Endodermal cell (in vitro differentiated cells): Measurements from ENCODE around the gene CSNK1A1L. TPM values are rescaled to one million over a fixed set of nuclear protein-coding genes. Genes with fewer than 3 reads are reported as not detected.

Experiments used
- DNase-seq: peaks from one replicate; pipeline ENCODE4 v3.0.0-alpha.2; 2017
- H3K27ac ChIP-seq: 2 replicates; pipeline ENCODE4 v1.5.1; 2013; ENCODE audit warnings: mild to moderate bottlenecking, low read depth, low read length, moderate library complexity
- H3K27me3 ChIP-seq: 2 replicates; pipeline ENCODE4 v1.6.1; 2013; ENCODE audit warnings: mild to moderate bottlenecking, low read length, moderate library complexity; ENCODE audit not compliant: insufficient read depth, control insufficient read depth, poor library complexity, severe bottlenecking
- H3K36me3 ChIP-seq: 2 replicates; pipeline ENCODE4 v1.7.0; 2013; ENCODE audit warnings: mild to moderate bottlenecking, low read length, moderate library complexity; ENCODE audit not compliant: control insufficient read depth, insufficient read depth
- H3K4me1 ChIP-seq: one replicate; pipeline ENCODE4 v1.7.0; 2013; ENCODE audit warnings: low read length; ENCODE audit not compliant: control insufficient read depth, insufficient read depth
- H3K4me3 ChIP-seq: 2 replicates; pipeline ENCODE4 v1.5.1; 2013; ENCODE audit warnings: mild to moderate bottlenecking, low read length, moderate library complexity
- H3K9ac ChIP-seq: 2 replicates; pipeline ENCODE4 v1.6.1; 2013; ENCODE audit warnings: mild to moderate bottlenecking, low read length, moderate library complexity; ENCODE audit not compliant: poor library complexity, severe bottlenecking; ENCODE audit errors: extremely low read depth
- H3K9me3 ChIP-seq: 2 replicates; pipeline ENCODE4 v1.6.1; 2013; ENCODE audit warnings: mild to moderate bottlenecking, low read length, moderate library complexity; ENCODE audit not compliant: control insufficient read depth
- H3K27ac Mint-ChIP-seq: 2 replicates; pipeline ENCODE4 v1.8.0; 2020; ENCODE audit warnings: mixed read lengths
- H3K27me3 Mint-ChIP-seq: 2 replicates; pipeline ENCODE4 v1.8.0; 2021; ENCODE audit warnings: mild to moderate bottlenecking, mixed read lengths; ENCODE audit not compliant: insufficient read depth
- H3K36me3 Mint-ChIP-seq: 2 replicates; pipeline ENCODE4 v1.8.0; 2020; ENCODE audit warnings: low read depth, mixed read lengths
- H3K4me1 Mint-ChIP-seq: 2 replicates; pipeline ENCODE4 v1.8.0; 2020; ENCODE audit warnings: mixed read lengths
- H3K4me3 Mint-ChIP-seq: 2 replicates; pipeline ENCODE4 v1.8.0; 2020; ENCODE audit warnings: mild to moderate bottlenecking, moderate library complexity, mixed read lengths
- H3K9me3 Mint-ChIP-seq: 2 replicates; pipeline ENCODE4 v1.8.0; 2020; ENCODE audit warnings: mild to moderate bottlenecking, mixed read lengths
- CTCF ChIP-seq: fragments of 200-600 bp; sonication (generic); conservative IDR thresholded peaks from 2 replicates; pipeline ENCODE4 v1.5.0; 2021; ENCODE audit warnings: antibody characterized with exemption, mild to moderate bottlenecking
- WGBS, 2 experiments: methylation state at CpG; one replicate each; pipeline versions ENCODE4 v1.1.5 to v1.1.7; 2013; ENCODE audit warnings: missing lambda C conversion rate in 2 of 2, mixed read lengths in 1 of 2; ENCODE audit not compliant: insufficient coverage in 1 of 2, insufficient read length in 1 of 2; 5-methylcytosine and 5-hydroxymethylcytosine counted together
- total RNA-seq, 2 donors: library from RNA; stranded (reverse); fragmentation: NEBNext Ultra II Directional in 1 of 2; extraction: Animal tissue kit (Norgen Biotek cat#: 25700) in 1 of 2; gene quantifications; 2 replicates in 1 of 2; 3 replicates in 1 of 2; pipeline ENCODE4 v1.2.1, GENCODE V29; 2021

The CSNK1A1L gene
- total RNA-seq, 2 donors from 2014 or later, result not detected

GRCh38 chr13:37094099-37094498 is 11.4 kb downstream of the CSNK1A1L start:
- Histone ChIP-seq H3K9me3 (no peaks in the 10 kb centered on the region), H3K4me1 (no peaks in the 10 kb centered on the region), H3K27ac (no peak overlapping the region), H3K27me3 (no peaks in the 10 kb centered on the region), H3K36me3 (no peaks in the 10 kb centered on the region), H3K4me3 (no peak overlapping the region), H3K9ac (no peak overlapping the region)
- WGBS, 2 experiments, result 84 to 85% methylated on average over 3 of the region's 3 CpGs
- peaks cover 15% of the 10 kb centered on the region for H3K4me1 Mint-ChIP-seq
- H3K4me3 Mint-ChIP-seq, result no peak overlapping the region
- TF ChIP-seq CTCF, result no peak
- H3K9me3 Mint-ChIP-seq, result no peaks in the 10 kb centered on the region
- H3K27ac Mint-ChIP-seq, result no peak overlapping the region
- no peak for DNase-seq
- H3K36me3 Mint-ChIP-seq, result no peaks in the 10 kb centered on the region
- no peaks in the 10 kb centered on the region for H3K27me3 Mint-ChIP-seq

GRCh38 chr13:37091835-37092234 is 13.6 kb downstream of the CSNK1A1L start:
- no peak for TF ChIP-seq CTCF
- no peaks in the 10 kb centered on the region for H3K9me3 Mint-ChIP-seq
- H3K36me3 ChIP-seq, result no peaks in the 10 kb centered on the region
- H3K36me3 Mint-ChIP-seq, result no peaks in the 10 kb centered on the region
- H3K4me3 ChIP-seq, result no peak overlapping the region
- H3K27ac Mint-ChIP-seq, result no peak overlapping the region
- H3K4me3 Mint-ChIP-seq, result no peak overlapping the region
- H3K27ac ChIP-seq, result no peak overlapping the region
- no peaks in the 10 kb centered on the region for H3K4me1 ChIP-seq
- H3K9me3 ChIP-seq, result no peaks in the 10 kb centered on the region
- H3K27me3 Mint-ChIP-seq, result no peaks in the 10 kb centered on the region
- H3K9ac ChIP-seq, result no peak overlapping the region
- 83 to 92% methylated on average over 1 of the region's 1 CpG for WGBS, 2 experiments
- no peaks in the 10 kb centered on the region for H3K27me3 ChIP-seq
- DNase-seq, result no peak
- peaks cover 15% of the 10 kb centered on the region for H3K4me1 Mint-ChIP-seq

GRCh38 chr13:37090912-37091311 is 14.6 kb downstream of the CSNK1A1L start:
- no peak overlapping the region for H3K27ac Mint-ChIP-seq
- no peak overlapping the region for H3K4me3 ChIP-seq
- H3K36me3 Mint-ChIP-seq, result no peaks in the 10 kb centered on the region
- H3K4me3 Mint-ChIP-seq, result no peak overlapping the region
- no peaks in the 10 kb centered on the region for H3K9me3 ChIP-seq
- no peak for DNase-seq
- WGBS, 2 experiments, result 98% methylated on average over 2 of the region's 2 CpGs; no CpG with 5 or more reads in 1 of the 2 experiments
- no peak overlapping the region for H3K27ac ChIP-seq
- H3K4me1 ChIP-seq, result no peaks in the 10 kb centered on the region
- no peaks in the 10 kb centered on the region for H3K9me3 Mint-ChIP-seq
- no peak overlapping the region for H3K9ac ChIP-seq
- peaks cover 15% of the 10 kb centered on the region for H3K4me1 Mint-ChIP-seq
- no peak for TF ChIP-seq CTCF
- H3K27me3 Mint-ChIP-seq, result no peaks in the 10 kb centered on the region
- no peaks in the 10 kb centered on the region for H3K27me3 ChIP-seq
- H3K36me3 ChIP-seq, result no peaks in the 10 kb centered on the region
